NCI-H2196 treated with DMSO at 0.1 percent for 48 hours (cell line): Measurements from ENCODE around the gene PEX3.
"Not testable (repeated sequence)": the region's sequence is repeated elsewhere in the genome, so short reads cannot be mapped to it uniquely, and the experiment has no call there.

Experiments used
- DNase-seq: peaks from one replicate; lab custom pipeline; 2025; ENCODE audit not compliant: unreplicated experiment; lab: John Stamatoyannopoulos, UW

Gene PEX3

DNA sequence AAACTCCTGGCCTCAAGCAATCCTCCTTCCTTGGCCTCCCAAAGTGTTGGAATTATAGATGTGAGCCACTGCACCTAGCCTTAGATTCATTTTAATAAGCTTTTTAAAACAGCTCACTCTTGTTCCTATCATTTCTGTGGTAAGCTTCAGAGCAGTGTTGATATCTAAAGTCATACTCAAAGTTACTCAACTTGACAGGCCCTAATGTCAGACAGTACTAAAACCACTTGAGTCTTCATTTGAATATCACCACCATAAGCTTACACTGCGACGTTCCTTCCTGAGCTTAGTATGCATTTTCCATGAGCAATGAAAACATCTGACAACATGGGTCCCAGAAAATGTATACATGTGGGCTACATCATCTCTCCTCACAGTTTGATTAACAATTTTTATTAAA, 54.9 kb downstream of the PEX3 start:
- no peak for DNase-seq

DNA sequence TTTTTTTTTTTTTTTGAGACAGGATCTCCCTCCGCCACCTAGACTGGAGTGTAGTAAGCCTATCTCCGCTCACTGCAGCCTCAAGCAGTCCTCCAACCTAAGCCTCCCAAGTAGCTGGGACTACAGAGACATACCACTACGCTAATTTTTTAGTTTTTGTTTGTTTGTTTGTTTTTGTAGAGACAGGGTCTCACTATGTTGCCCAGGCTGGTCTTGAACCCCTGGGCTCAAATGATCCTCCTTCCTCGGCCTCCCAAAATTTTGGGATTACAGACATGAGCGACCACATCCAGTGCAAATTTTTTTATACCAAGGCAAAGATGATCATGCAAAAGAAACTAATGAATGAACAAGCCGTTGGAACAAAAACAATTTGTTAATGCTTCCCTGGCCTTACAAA, 55.6 kb downstream of the PEX3 start:
- DNase-seq, result no peak

DNA sequence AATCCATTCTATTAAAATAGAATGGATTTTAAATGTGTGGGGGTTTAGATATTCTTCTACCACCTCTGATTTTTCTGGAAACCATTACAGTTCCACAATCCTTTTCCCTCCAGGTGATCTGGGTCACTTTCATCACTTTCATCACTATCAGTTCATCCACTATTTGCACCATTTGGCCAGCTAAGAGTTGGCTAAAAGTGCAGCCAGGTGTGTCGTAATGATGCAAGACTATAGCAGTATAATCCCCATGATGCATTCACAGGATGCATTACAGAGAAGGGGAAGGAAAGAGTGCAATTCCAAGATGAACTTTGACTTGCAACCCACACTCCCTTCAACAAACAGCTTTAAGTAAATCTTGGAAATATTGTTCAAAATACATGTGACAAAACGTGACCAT, 56.0 kb downstream of the PEX3 start:
- DNase-seq, result no peak

DNA sequence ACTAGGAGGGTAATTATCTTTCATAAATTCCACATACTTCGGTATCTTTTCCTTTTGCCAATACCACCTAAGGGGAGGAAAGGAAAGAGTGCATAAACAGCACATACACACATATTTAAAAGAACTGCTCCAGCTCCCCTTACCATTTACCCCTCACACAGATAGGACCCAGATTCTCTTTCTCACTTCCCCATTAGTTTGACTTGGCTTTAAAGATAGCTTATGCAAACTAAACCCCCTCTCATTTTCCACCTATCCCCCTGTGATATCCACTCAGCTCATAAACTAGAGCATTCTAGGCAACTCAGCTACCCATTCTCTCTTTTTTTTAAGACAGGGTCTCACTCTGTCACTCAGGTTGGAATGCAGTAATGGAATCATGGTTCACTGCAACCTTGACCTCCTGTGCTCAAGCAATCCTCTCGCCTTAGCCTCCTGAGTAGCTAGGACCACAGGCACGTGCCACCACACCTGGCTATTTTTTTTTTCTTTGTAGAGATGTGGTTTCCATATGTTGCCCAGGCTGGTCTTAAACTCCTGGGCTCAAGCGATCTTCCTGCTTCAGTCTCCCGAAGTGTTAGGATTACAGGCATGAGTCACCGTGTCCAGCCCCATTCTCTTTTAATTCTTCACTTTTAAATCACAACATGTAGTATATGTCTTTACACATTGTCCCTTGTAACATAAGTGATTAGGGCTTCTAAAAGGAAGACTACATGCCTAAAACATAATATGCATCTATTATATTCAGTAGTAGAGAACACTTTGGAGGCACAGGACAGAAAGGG, 56.9 kb downstream of the PEX3 start:
- no peak for DNase-seq

DNA sequence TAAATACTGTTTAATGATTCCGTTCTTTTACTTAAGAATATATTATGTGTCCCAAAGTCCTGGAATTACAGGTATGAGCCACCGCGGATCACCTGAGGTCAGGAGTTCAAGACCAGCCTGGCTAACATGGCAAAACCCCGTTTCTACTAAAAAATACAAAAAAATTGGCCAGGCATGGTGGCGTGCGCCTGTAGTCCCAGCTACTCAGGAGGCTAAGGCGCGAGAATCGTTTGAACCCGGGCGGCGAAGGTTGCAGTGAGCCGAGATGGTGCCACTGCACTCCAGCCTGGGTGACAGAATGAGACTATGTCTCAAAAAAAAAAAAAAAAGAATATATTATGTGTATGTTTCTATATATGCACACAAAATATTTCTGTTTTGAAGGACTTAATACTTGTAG, 59.7 kb downstream of the PEX3 start:
- not testable (repeated sequence) for DNase-seq

DNA sequence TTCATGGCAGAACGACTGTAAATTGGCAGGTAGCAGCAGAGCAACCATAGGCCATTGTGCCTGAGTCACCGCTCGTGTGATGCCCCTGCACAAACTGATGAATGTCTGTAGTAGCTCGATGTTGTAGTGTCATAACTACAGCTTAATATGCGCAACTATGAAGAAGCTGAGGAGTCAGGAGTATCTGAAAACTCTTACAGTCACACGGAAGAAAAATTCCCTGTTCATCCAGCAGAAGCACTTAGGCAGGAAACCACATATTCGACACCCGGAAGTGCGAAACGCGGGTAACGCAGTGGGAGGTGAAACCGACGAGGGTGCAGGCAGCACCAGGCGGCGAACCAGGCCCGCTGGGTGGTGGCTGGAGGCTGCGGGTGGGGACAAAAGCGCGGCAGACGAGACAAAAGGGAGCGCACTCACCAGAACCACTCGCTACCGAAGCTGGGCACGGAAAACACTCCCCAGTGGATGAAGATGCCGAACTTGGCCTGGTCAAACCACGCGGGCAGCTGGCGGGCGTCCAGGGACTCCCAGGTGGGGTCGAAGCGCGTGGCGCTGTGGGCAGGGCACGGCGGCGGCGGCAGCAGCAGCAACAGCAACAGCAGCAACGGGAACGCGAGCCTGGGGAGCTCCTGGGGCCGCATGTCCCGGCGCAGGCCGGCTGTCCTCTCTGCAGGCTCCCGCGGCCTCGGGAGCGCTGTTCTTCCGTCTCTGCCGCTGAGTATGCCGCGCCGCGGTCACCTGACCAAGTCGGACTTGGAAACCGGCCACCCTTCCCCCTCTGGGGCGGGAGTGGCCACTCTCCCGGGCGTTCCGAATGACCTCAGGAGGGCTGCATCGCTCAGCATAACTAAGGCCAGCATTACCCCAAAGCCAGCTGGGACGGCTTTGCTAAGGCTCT, 60.6 kb downstream of the PEX3 start, which contains the start of gene FUCA2:
Gene FUCA2 (minus strand): TSS at position 730 of the 901 bp plus-strand sequence. CDS start 86 bp downstream, at position 644.
- peak; percentile 63 for DNase-seq

DNA sequence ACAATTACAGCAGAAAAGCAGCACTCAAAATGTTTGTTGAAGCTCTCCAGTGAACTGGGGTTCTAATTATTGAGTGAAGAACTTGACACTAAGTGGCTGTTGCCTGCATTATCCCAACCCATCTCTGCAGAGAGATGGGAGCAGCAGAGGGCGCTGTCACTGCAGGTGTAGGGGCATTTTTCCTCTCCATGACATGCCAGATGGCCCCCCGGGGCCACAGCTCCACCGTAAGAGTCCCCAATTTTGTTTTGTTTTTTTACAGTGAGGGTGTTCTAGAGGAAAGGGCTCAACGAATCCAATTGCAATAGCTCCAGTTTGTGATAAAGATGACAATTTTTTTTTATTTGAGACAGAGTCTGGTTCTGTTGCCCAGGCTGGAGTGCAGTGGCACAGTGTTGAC, 62.8 kb downstream of the PEX3 start:
- DNase-seq, result no peak

DNA sequence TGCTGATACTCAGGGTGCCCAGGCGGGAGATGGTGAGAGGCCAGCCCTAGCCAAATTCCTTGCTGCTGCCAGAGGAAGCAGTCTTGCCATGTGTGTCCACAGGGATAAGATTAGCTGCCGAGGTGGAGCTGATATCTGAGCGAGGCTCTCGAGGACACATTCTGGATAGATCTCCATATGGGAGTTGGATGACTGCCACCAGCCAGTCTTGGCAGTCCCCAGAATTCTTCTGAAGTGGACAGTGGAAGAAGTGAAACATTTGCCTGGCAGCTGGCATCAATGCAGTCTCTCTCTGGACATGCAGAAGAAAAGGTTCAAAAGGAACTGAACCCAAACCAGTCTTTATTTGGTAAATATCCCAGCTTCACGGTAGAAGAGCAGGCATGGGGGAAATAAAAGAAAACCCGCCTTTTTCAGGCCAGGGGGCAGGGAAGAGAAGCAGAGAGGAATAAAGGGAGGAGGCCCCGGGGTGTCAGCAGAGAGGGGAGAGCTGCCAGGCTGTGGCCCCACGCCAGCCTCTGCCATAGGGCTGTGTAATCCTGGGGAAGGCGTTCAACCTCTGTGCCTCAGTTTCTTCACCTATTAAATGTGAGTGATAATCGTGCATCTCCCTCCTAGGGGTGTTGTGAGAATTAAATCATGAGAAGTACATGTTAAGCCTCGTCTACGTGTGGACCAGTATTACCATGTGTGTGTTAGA, 64.6 kb downstream of the PEX3 start:
- peak; percentile 23 for DNase-seq

DNA sequence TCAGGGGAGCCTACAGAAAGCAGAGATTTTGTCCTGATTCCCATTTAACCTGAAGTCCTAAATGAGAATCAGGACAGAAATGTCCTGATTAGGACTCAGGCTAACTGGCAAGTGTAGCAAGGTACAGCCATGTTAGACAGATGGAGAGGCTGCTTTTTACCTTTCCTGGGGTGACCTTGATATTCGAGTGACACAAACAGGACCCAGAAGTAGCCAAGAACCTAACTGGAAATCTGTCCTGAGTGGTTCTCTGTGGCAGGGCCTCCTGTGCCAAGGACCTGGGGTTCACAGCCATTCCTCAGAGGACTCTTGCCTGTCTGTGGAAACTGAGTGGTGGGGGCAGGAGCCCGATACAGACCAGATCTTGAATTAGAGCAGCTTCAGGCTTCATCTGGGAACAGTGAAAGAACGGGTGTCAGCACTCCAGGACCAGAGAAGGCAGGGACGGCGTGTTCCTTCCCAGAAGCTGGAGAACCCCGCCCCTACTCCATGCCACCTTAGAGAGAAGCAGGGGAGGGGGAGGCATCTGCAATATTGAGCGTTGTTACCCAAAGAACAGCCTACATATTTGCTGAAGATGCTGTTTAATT, 65.3 kb downstream of the PEX3 start:
- no peak for DNase-seq

DNA sequence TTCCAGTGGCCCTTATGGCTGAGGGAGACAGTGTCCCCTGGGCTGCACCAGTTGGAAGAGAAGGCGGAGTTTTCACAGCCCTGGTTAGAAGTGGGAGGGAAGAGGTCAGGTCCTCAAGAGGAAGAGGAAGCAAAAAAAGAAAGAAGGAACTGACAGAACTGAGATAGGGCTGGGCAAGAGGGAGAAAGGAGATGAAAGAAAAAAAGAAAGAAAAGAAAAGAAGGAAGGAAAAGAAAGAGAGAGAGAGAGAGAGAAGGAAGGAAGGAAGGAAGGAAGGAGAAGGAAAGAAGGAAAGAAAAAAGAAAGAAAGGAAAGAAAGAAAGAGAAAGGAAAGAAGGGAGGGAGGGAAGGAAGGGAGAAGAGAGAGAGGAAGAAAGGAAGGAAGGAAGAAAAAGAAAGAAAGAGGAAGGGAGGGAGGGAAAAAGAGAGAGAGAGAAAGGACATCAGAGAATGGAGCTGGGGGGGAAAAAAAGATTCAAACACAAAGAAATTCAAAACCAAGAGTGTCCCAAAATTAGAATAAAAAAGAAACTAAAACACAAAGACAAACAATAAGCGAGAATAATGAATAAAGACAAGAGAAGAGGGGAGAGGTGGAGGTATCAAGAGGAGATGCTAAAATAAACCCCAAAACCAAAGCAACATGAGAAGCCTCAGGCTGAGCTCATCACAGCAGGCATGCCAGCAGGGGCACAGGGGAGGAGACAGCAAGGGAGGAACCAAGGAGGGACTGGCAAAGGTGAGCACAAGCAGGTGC, 66.3 kb downstream of the PEX3 start:
- no peak for DNase-seq

DNA sequence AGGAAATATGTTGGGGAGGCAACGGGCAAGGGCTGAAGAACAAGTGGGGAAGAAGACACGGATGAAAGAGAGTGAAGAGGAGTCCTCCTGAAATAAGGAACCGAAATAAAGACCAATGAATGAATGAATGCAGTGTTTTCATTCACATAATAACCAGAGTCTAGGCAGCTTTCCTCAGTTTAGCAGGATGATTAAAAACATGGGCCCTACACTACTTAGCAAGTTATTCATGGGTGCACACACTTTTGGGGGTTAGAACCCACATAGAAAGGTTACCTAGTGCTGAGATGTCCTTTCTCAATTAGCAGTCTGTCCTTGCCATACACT, 66.8 kb downstream of the PEX3 start:
- no peak for DNase-seq

DNA sequence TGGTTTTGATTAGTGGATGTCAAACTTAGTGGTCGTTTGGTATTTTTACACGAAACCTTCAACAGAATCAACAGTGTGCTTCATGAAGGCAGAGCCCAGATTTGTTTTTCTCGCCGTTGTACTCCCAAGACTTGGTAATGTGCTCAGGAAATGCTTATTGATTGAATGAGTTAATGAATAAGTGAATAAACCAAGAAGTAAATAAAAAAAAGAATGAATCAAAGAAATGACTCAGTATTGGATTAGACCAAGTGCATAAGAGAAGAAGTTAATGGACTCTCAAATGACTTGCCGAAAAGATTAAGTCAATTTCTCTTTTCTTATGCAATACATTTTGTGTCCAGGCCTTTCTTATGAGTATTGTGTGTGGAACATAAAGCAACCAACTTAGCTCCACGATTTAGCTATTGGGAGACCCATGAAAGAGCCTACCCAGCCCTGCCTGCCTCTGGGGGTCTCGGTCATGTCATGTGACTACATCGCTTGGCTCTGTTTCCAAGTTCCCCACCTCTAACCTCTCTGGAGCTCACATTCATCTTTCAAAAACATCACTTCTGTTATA, 71.5 kb downstream of the PEX3 start:
- DNase-seq, result no peak

DNA sequence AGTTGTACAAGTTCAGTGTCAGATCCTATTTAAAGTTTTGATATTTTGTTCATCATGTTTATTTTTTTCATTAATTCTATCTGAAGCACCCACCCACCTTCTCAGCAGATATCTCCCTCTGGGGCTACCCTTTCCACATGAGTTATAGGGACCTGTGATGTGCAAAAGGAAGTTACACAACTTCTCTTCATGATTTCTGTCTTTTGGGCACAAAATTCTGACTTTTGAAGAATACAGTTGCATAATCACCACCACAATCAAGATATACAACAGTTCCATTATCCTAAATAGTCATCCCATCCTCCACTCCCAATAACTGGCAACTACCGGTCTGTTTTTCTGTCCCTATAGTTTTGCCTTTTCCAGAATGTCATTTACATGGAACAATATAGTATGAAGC, 74.8 kb downstream of the PEX3 start:
- no peak for DNase-seq

DNA sequence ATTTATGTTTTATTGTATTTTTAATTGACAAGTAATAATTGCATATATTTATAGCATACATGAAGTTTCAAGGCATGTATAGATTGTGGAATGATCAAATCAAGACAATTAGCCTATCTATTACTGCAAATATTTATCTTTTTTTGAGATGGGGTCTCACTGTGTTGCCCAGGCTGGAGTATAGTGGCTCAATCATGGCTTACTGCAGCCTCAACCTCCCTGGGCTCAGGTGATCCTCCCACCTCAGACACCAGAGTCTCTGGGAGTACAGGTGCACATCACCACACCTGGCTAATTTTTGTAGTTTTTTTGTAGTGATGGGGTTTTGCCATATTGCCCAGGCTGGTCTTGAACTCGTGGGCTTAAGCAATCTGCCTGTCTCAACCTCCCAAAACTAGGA, 77.1 kb downstream of the PEX3 start:
- DNase-seq, result no peak

DNA sequence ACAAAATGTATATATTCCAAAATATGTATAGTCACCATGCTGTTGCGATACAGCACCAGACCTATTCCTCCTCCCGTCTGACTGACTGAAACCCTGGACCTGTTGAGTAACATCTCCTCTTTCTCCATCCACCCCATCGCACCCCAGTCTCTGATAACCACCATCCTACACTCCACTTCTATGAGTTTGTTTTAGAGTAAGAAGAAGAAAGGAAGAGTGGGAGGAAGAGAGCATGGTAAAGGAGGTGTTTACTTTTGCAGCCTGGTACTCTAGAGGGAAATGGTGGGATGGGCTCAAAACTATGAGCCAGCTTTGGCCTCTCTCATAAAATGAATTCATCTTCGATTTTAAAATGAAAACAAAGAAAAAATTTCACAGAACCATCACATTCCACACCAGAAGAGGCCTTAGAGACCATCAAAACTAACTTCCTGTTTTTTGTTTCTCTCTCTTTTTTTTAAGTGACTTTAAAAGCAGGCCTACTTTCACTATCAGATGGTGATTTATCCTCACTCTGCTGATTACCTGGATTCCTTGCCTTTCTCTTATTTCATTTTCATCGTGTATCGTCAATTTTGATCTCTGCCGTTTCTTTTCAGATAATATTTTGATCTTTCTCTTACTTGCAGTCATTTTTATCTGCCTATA, 77.7 kb downstream of the PEX3 start:
- DNase-seq, result no peak

DNA sequence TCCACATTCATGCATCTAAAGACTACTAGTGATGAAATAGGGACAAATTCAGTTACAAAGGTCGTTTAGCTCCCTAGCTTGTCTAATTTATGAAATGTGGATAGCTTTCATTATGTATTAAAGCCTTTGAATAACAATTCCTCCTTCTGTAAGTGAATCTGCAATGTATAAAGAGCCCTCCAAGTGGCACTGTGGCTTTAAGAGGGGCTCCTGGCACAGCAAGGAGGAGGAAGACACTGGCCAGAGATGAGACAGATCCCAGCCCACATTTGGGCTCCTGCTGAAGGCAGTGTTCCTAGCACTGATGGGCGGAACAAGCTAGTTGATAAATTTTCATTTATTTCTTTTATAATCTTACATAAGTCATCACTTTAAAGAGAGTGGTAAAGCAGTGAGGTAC, 78.5 kb downstream of the PEX3 start:
- no peak for DNase-seq

DNA sequence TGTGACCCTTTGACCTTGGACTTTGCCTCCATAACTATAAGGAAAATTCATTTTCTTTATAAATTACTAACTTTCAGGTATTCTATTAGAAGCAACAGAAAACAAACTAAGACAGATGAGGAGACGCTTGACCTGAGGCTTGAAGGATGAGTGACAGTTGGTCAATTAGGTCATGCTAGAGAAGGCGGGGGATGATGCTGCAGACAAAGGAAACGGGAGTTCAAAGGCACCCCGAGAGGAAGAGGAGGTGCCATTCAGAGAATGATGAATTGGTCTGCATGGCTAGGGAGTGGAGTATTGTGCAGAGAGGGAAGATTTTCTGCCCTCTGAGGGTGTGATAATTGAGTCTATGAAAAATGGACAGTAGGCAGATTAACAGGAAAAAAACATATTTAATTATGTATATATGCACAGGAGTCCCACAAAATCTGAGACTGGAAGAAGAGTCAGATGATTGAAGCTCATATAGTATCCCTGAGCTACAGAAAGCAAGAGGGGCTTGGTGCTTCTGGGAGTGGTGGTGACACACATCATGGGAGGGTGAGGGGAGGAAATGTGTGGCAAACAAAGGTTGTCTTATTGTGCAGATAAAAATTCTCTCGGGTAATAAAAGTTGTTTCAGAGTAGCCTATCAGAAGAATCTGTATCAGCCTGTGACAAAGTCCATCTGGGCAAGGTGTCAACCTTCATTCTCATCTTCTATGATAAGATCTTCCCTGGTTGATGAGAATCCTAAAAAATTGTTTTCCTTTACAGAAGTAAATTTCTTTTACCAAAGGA, 81.3 kb downstream of the PEX3 start:
- no peak for DNase-seq

DNA sequence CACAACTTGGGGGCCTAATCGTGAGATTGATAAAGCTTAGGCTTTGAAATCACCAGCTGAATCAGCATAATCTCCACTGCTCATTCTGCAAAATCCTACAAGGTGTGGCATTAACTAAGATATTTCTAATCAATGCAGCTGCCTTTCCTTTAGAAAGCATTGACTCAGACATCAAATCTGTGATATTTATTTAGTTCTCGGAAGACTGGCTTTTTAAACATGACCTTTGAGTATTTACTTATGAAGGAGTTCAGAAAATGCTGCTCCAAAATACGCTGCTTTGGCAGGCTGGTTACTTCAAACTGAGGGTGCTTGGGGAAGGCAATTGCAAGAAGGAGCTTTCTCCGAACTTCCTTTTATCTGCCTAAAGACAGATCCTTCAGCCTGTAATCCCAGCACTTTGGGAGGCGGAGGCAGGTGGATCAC, 84.6 kb downstream of the PEX3 start:
- no peak for DNase-seq

DNA sequence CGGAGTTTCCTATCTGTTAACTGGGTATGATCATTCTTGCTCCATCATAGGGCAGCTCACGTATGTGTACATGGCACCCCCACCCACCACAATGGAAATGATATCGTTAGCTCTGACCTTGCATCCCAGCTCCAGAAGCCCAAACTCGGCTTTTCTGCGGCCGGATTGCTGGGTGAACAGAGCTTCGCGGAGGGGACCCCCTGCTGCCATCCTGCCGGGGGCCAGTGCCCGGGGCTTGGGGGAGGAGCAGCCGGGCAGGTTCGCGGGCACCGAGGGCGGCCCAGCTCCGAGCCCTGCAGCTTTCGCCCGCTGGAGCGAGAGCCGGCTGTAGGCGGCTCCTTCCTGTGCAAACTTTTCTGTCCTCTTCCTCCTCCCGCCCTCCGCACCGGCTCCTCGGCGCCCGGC, 85.9 kb downstream of the PEX3 start:
- no peak for DNase-seq
